ENCODE data around the gene STK35.
A peak's percentile ranks its signal among the peaks of the same experiment; 100 is the strongest.
"Not testable (repeated sequence)": the region's sequence is repeated elsewhere in the genome, so short reads cannot be mapped to it uniquely, and the experiment has no call there.

STK35 gene

GRCh38 chr20:2151858-2152281, 50.2 kb downstream of the STK35 start:
- Histone ChIP-seq H3K4me3 (no peak overlapping the region), H3K27ac (peak overlapping the region in 4 of 21 experiments; percentile 5 to 54 (median 11))

- no peak overlapping the region for H3K4me3 ChIP-seq
- H3K27ac ChIP-seq: peak overlapping the region in 3 of 21 experiments; percentile 5 to 54 (median 16)
These were observed 50.7 kb downstream of the STK35 start for GRCh38 chr20:2152317-2152716.

DNA sequence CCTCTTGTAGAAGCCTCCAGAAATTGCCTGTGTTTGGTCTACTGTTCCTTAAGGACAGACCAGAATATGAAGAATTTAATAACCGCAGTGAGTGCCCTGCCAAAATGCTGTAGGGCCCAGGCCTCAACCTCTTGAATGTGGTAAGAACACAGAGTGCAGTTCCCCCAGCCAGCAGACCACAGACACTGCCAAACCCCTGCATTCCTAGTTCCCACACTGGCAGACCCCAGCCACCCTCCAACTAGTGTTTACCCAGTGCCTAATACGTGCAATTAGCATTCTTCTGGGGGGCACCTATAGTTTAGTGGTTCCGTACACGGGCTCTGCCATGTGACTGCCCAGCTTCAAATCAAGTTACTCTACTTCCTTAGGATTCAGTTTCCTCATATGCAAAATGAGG, 51.7 kb downstream of the STK35 start:
- Histone ChIP-seq H3K27ac (no peak overlapping the region), H3K4me3 (no peak overlapping the region)

- no peak overlapping the region for H3K27ac ChIP-seq
- H3K4me3 ChIP-seq: no peak overlapping the region
These were observed 54.6 kb downstream of the STK35 start for GRCh38 chr20:2156224-2156623.

- Histone ChIP-seq H3K27ac (no peak overlapping the region), H3K4me3 (no peak overlapping the region)
These were observed 55.3 kb downstream of the STK35 start for GRCh38 chr20:2156666-2157624.

GRCh38 chr20:2162125-2162822, 60.6 kb downstream of the STK35 start:
- Histone ChIP-seq H3K27ac (no peak overlapping the region), H3K4me3 (no peak overlapping the region)

DNA sequence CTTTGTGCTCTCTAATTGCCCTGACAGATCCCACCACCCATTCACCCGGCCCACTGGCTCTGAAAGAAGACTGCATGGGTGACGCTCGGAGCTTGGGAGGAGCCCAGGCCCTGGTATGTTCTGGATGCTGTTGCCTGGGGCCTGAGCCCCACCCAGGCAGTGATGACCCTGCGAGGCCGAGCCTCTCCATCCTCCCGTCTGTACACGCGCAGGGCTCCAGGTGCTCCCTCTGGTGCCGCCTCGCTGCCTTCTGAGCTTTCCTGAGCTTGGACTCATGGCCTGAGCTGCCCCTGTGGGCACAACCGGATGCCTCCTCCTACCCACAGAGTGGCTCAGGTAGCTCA, 61.2 kb downstream of the STK35 start:
- H3K4me3 ChIP-seq: no peak overlapping the region
- no peak overlapping the region for H3K27ac ChIP-seq

- Histone ChIP-seq H3K4me3 (no peak overlapping the region), H3K27ac (no peak overlapping the region)
These were observed 61.7 kb downstream of the STK35 start for GRCh38 chr20:2163312-2163711.

- H3K27ac ChIP-seq: no peak overlapping the region
- no peak overlapping the region for H3K4me3 ChIP-seq
These were observed 62.1 kb downstream of the STK35 start for GRCh38 chr20:2163757-2164156.

- Histone ChIP-seq H3K27ac (no peak overlapping the region), H3K4me3 (no peak overlapping the region)
These were observed 62.8 kb downstream of the STK35 start for GRCh38 chr20:2164421-2164820.

- no peak overlapping the region for H3K4me3 ChIP-seq
- no peak overlapping the region for H3K27ac ChIP-seq
These were observed 63.3 kb downstream of the STK35 start for GRCh38 chr20:2164966-2165365.

DNA sequence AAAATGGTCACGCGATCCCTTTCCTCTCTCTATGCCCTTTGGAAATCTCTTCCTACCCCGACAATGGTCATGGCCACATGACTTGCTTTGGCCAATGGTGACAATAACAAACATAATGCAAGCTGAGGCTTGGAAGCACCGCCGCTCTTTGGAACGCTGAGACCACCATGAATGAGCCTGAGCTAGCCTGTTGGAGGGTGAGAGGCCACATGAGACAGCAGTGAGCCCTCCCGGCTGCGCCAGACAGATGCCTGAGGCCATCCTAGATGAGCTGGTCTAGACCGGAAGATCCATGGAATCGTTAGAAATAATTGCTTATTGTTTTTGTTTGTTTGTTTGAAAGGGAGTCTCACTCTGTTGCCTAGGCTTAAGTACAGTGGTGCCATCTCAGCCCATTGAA, 64.2 kb downstream of the STK35 start:
- Histone ChIP-seq H3K4me3 (no peak overlapping the region), H3K27ac (no peak overlapping the region)

- H3K27ac ChIP-seq: no peak overlapping the region
- H3K4me3 ChIP-seq: no peak overlapping the region
These were observed 65.5 kb downstream of the STK35 start for GRCh38 chr20:2167112-2167511.

GRCh38 chr20:2168946-2169345, 67.3 kb downstream of the STK35 start:
- no peak overlapping the region for H3K27ac ChIP-seq
- H3K4me3 ChIP-seq: no peak overlapping the region

- Histone ChIP-seq H3K27ac (no peak overlapping the region), H3K4me3 (no peak overlapping the region)
These were observed 67.9 kb downstream of the STK35 start for GRCh38 chr20:2169456-2170088.

DNA sequence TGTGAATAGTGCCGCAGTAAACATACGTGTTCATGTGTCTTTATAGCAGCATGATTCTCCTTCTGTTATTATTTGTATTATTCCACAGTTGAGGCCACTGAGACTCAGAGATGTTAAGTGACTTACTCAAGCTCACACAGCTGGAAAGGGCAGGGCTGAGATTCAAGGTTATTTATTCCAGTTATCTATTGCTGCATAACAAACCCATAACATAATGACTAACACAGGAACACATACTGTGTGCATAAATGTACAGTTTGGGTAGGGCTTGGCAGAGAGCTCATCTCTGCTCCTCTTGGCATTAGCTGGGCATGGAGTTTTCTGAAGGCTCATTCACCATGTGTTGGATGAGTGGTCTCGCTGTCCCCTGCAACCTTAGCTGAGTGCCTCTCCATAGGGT, 68.8 kb downstream of the STK35 start:
- H3K4me3 ChIP-seq: no peak overlapping the region
- no peak overlapping the region for H3K27ac ChIP-seq

- H3K27ac ChIP-seq: no peak overlapping the region
- H3K4me3 ChIP-seq: no peak overlapping the region
These were observed 69.7 kb downstream of the STK35 start for GRCh38 chr20:2171266-2171790.

- H3K4me3 ChIP-seq, H3K27ac ChIP-seq: not testable (repeated sequence)
These were observed 70.2 kb downstream of the STK35 start for GRCh38 chr20:2171840-2172239.

DNA sequence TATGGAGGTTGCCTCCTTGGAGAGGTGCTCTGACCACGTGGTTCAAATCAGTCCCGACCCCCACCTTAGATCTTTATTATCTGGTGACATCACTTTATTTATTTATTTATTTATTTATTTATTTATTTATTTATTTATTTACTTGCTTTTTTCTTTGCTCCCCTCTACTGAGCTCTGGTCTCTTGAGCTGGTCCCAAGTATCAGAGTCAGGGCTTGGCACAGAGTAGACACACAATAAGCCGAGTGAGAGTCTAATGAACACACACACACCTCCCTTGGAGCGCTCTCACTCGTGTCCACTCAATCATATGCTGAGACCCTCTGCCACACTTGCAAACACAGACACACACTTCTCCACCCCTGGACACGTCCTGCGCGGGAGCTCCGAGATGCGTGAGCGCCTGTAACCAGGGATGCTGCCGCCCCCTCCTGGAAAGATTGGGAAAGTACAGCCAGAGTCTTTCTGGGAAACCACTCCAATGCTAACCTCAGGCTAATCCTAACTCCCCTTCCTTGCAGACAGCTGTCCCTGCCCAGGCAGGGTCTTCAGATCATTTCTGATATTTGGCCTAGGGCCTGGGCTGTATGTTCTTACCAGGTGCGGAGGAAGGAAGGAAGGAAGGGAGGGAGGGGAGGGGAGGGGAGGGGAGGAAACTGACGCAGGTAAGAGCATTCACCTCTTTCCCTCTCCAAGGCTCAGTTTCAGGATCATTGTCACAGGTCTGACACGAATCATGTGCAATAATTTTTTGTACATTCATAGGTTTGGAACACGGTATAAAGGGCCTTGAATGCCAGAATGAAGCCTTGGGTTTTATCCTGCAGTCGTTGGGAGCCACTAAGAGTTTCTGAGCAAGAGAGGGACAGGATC, 70.9 kb downstream of the STK35 start:
- Histone ChIP-seq H3K4me3 (no peak overlapping the region), H3K27ac (no peak overlapping the region)

GRCh38 chr20:2173186-2173585, 71.6 kb downstream of the STK35 start:
- H3K4me3 ChIP-seq: no peak overlapping the region

More at GRCh38 chr20:2173186-2173585, 71.6 kb downstream of the STK35 start:
- no peak overlapping the region for H3K27ac ChIP-seq
